Osteoblast (primary cell): ENCODE measurements around the gene NCOA6. TPM values are rescaled to one million over a fixed set of nuclear protein-coding genes. Genes with fewer than 3 reads are reported as not detected.

Experiments
- DNase-seq: peaks from one replicate; pipeline ENCODE4 v3.0.0; 2011; ENCODE audit warnings: low spot score, mixed read lengths; ENCODE audit not compliant: insufficient read length; ENCODE audit errors: missing footprints
- H2AFZ ChIP-seq: 2 replicates; pipeline ENCODE4 v1.6.0; 2011; ENCODE audit warnings: mild to moderate bottlenecking, low read length
- H3K27ac ChIP-seq: 2 replicates; pipeline ENCODE4 v1.5.1; 2011; ENCODE audit warnings: mild to moderate bottlenecking, low read depth, low read length, moderate library complexity
- H3K27me3 ChIP-seq: 2 replicates; pipeline ENCODE4 v1.6.0; 2012; ENCODE audit warnings: mild to moderate bottlenecking, control low read depth, inconsistent platforms, low read length, moderate library complexity; ENCODE audit not compliant: insufficient read depth
- H3K36me3 ChIP-seq: 2 replicates; pipeline ENCODE4 v1.5.1; 2011; ENCODE audit warnings: mild to moderate bottlenecking, low read length, control low read depth, moderate library complexity; ENCODE audit not compliant: insufficient read depth
- H3K4me1 ChIP-seq: 2 replicates; pipeline ENCODE4 v1.5.1; 2011; ENCODE audit warnings: mild to moderate bottlenecking, low read length, control low read depth, moderate library complexity; ENCODE audit not compliant: insufficient read depth
- H3K4me2 ChIP-seq: 2 replicates; pipeline ENCODE4 v1.6.0; 2011; ENCODE audit warnings: mild to moderate bottlenecking, low read length; ENCODE audit not compliant: insufficient read depth
- H3K4me3 ChIP-seq: fragments of 200-600 bp; sonication (generic); 3 replicates; pipeline ENCODE4 v1.5.1; 2012; ENCODE audit warnings: mild to moderate bottlenecking, low read length, inconsistent platforms; ENCODE audit not compliant: insufficient read depth
- H3K79me2 ChIP-seq: 2 replicates; pipeline ENCODE4 v1.6.0; 2012; ENCODE audit warnings: mild to moderate bottlenecking, low read length, control low read depth, inconsistent platforms; ENCODE audit not compliant: insufficient read depth
- H3K9me3 ChIP-seq: 2 replicates; pipeline ENCODE4 v1.5.1; 2011; ENCODE audit warnings: low read depth, low read length, control low read depth
- H4K20me1 ChIP-seq: 2 replicates; pipeline ENCODE4 v1.6.0; 2012; ENCODE audit warnings: mild to moderate bottlenecking, low read length, control low read depth; ENCODE audit not compliant: insufficient read depth
- total RNA-seq: library from RNA; depleted of rRNA; stranded (reverse); fragments of >200 nt; gene quantifications from 2 replicates; pipeline ENCODE4 v1.2.3, GENCODE V29; 2012
- TF ChIP-seq, protein P1 (sequence below): IDR thresholded peaks from 2 replicates; pipeline ENCODE4 v1.5.1; 2011; ENCODE audit warnings: mild to moderate bottlenecking, low read depth, low read length, moderate library complexity; ENCODE audit errors: extremely low read depth

The NCOA6 gene
- total RNA-seq, 1 donor = 8.7 TPM

- Histone ChIP-seq H3K79me2 (peaks cover 4% of the 10 kb centered on the region), H3K9me3 (no peaks in the 10 kb centered on the region), H3K4me3 (peak overlapping the region; percentile 88), H3K27me3 (peaks cover 4% of the 10 kb centered on the region), H3K36me3 (no peaks in the 10 kb centered on the region), H3K27ac (peak overlapping the region; percentile 84), H3K4me2 (peak overlapping the region; percentile 98), H4K20me1 (peaks cover 4% of the 10 kb centered on the region), H3K4me1 (peaks cover 27% of the 10 kb centered on the region), H2AFZ (no peak overlapping the region)
- TF ChIP-seq, protein P1, sequence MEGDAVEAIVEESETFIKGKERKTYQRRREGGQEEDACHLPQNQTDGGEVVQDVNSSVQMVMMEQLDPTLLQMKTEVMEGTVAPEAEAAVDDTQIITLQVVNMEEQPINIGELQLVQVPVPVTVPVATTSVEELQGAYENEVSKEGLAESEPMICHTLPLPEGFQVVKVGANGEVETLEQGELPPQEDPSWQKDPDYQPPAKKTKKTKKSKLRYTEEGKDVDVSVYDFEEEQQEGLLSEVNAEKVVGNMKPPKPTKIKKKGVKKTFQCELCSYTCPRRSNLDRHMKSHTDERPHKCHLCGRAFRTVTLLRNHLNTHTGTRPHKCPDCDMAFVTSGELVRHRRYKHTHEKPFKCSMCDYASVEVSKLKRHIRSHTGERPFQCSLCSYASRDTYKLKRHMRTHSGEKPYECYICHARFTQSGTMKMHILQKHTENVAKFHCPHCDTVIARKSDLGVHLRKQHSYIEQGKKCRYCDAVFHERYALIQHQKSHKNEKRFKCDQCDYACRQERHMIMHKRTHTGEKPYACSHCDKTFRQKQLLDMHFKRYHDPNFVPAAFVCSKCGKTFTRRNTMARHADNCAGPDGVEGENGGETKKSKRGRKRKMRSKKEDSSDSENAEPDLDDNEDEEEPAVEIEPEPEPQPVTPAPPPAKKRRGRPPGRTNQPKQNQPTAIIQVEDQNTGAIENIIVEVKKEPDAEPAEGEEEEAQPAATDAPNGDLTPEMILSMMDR = no peak
- DNase-seq = peak; percentile 93
Measured at GRCh38 chr20:34705397-34706301, 119.8 kb downstream of the NCOA6 start.

GRCh38 chr20:34705008-34705396 lies 120.4 kb downstream of the NCOA6 start:
- TF ChIP-seq, protein P1 = no peak
- H3K9me3 ChIP-seq = no peaks in the 10 kb centered on the region
- H3K4me2 ChIP-seq = peak overlapping the region; percentile 98
- H3K4me1 ChIP-seq = peaks cover 21% of the 10 kb centered on the region
- peaks cover 4% of the 10 kb centered on the region for H3K79me2 ChIP-seq
- H3K4me3 ChIP-seq = peak overlapping the region; percentile 88
- no peaks in the 10 kb centered on the region for H4K20me1 ChIP-seq
- no peak for DNase-seq
- H3K36me3 ChIP-seq = no peaks in the 10 kb centered on the region
- peak overlapping the region; percentile 86 for H2AFZ ChIP-seq
- peaks cover 4% of the 10 kb centered on the region for H3K27me3 ChIP-seq
- H3K27ac ChIP-seq = peak overlapping the region; percentile 84

DNA sequence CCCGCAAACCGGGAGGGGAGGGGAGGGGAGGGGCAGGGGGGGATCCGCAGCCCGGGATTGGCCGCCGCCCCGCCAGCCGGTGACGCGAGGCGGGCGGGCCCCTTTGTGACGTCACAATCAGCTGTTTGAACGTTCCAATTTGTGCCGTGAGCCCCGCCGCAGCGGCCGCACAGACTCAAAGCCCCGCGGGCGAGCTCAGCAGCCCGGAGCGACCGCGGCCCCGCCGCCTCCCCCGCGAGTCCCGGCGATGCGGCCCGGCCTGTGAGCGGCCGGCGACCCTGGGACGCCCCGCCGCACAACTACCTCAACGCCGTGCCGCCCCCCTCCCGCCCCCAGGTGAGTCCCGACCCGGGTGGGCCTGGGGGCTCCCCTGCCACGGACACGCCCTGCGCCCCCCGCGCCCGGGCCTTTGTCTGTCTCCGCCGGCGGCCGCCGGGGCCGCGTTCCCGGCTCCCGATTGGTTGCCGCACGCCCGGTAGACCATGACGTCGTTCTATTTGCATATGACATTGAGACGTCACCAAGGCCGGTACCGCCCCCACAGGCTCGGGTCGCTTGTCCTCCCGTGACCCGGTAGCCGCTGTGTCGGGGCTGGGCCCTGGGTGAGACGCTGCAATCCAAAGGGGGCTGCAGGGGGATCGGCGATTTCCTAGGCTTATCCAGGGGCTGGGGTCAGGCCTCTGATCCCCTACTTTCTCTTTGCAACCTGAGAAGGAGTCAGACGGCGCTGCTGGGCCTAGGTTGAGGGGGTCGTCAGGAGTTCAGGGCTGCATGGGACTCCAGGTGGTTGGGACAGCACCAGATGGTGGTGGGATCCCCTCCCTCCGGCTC lies 121.1 kb downstream of the NCOA6 start, which contains the start of gene TP53INP2:
Gene TP53INP2, plus strand, starts transcription at position 168 of the 831 bp plus-strand sequence. CDS start 4,396 bp downstream, outside the sequence.
- Histone ChIP-seq H3K4me2 (peak within 1 kb of the TSS; percentile 98), H3K27ac (peak within 1 kb of the TSS; percentile 87), H3K27me3 (peaks cover 4% of the 10 kb centered on the region), H2AFZ (peak within 1 kb of the TSS; percentile 93), H3K9me3 (no peaks in the 10 kb centered on the region), H4K20me1 (no peaks in the 10 kb centered on the region), H3K79me2 (peaks cover 4% of the 10 kb centered on the region), H3K36me3 (no peaks in the 10 kb centered on the region), H3K4me3 (peak within 1 kb of the TSS; percentile 88), H3K4me1 (peaks cover 21% of the 10 kb centered on the region)
- TF ChIP-seq, protein P1 = no peak
- peak; percentile 98 for DNase-seq
